Endodermal cell (in vitro differentiated cells): ENCODE measurements around the gene MIEF1. TPM values are rescaled to one million over a fixed set of nuclear protein-coding genes. Genes with fewer than 3 reads are reported as not detected.

ENCODE experiments used
- DNase-seq: peaks from one replicate; pipeline ENCODE4 v3.0.0-alpha.2; 2017
- H3K27ac ChIP-seq: 2 replicates; pipeline ENCODE4 v1.5.1; 2013; ENCODE audit warnings: mild to moderate bottlenecking, low read depth, low read length, moderate library complexity
- H3K27me3 ChIP-seq: 2 replicates; pipeline ENCODE4 v1.6.1; 2013; ENCODE audit warnings: mild to moderate bottlenecking, low read length, moderate library complexity; ENCODE audit not compliant: insufficient read depth, control insufficient read depth, poor library complexity, severe bottlenecking
- H3K36me3 ChIP-seq: 2 replicates; pipeline ENCODE4 v1.7.0; 2013; ENCODE audit warnings: mild to moderate bottlenecking, low read length, moderate library complexity; ENCODE audit not compliant: control insufficient read depth, insufficient read depth
- H3K4me1 ChIP-seq: one replicate; pipeline ENCODE4 v1.7.0; 2013; ENCODE audit warnings: low read length; ENCODE audit not compliant: control insufficient read depth, insufficient read depth
- H3K4me3 ChIP-seq: 2 replicates; pipeline ENCODE4 v1.5.1; 2013; ENCODE audit warnings: mild to moderate bottlenecking, low read length, moderate library complexity
- H3K9ac ChIP-seq: 2 replicates; pipeline ENCODE4 v1.6.1; 2013; ENCODE audit warnings: mild to moderate bottlenecking, low read length, moderate library complexity; ENCODE audit not compliant: poor library complexity, severe bottlenecking; ENCODE audit errors: extremely low read depth
- H3K9me3 ChIP-seq: 2 replicates; pipeline ENCODE4 v1.6.1; 2013; ENCODE audit warnings: mild to moderate bottlenecking, low read length, moderate library complexity; ENCODE audit not compliant: control insufficient read depth
- H3K27ac Mint-ChIP-seq: 2 replicates; pipeline ENCODE4 v1.8.0; 2020; ENCODE audit warnings: mixed read lengths
- H3K27me3 Mint-ChIP-seq: 2 replicates; pipeline ENCODE4 v1.8.0; 2021; ENCODE audit warnings: mild to moderate bottlenecking, mixed read lengths; ENCODE audit not compliant: insufficient read depth
- H3K36me3 Mint-ChIP-seq: 2 replicates; pipeline ENCODE4 v1.8.0; 2020; ENCODE audit warnings: low read depth, mixed read lengths
- H3K4me1 Mint-ChIP-seq: 2 replicates; pipeline ENCODE4 v1.8.0; 2020; ENCODE audit warnings: mixed read lengths
- H3K4me3 Mint-ChIP-seq: 2 replicates; pipeline ENCODE4 v1.8.0; 2020; ENCODE audit warnings: mild to moderate bottlenecking, moderate library complexity, mixed read lengths
- H3K9me3 Mint-ChIP-seq: 2 replicates; pipeline ENCODE4 v1.8.0; 2020; ENCODE audit warnings: mild to moderate bottlenecking, mixed read lengths
- WGBS, 2 experiments: methylation state at CpG; one replicate each; pipeline versions ENCODE4 v1.1.5 to v1.1.7; 2013; ENCODE audit warnings: missing lambda C conversion rate in 2 of 2, mixed read lengths in 1 of 2; ENCODE audit not compliant: insufficient coverage in 1 of 2, insufficient read length in 1 of 2; 5-methylcytosine and 5-hydroxymethylcytosine counted together
- total RNA-seq, 2 donors: library from RNA; stranded (reverse); fragmentation: NEBNext Ultra II Directional in 1 of 2; extraction: Animal tissue kit (Norgen Biotek cat#: 25700) in 1 of 2; gene quantifications; 2 replicates in 1 of 2; 3 replicates in 1 of 2; pipeline ENCODE4 v1.2.1, GENCODE V29; 2021
- TF ChIP-seq, protein P1 (sequence below): fragments of 200-600 bp; sonication (generic); conservative IDR thresholded peaks from 2 replicates; pipeline ENCODE4 v1.5.0; 2021; ENCODE audit warnings: antibody characterized with exemption, mild to moderate bottlenecking

Gene MIEF1
- total RNA-seq, 2 donors from 2014 or later = 36.0 to 43.3 TPM

DNA sequence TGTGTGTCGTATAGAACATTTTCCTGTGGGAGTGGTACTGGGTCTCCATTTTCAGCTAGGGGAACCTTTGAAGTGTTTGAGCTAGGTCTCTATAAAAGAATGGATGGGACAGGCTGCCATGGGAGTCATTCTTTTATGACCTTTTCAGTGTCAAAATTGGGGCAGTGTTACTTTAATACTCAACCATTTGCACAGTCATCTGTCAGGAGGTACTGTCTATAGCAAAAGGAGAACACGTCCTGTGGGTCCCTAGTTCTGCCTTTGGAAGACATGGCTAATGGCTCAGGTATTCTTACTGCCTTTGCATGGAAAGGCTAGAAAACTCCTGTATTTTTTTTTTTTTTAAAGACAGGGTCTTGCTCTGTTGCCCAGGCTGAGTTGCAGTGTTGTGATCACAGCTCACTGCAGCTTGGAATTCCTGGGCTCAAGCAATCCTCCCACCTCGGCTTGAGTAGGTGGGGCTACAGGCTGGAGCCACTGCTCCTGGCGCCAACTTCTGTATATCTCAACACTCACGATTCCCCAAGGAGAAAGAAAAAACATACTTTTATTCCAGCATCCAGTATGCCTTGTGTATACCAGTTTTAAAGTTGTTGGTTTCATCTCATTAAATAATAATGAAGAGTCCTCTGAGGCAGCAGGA is 16.2 kb downstream of the MIEF1 start:
- H3K36me3 Mint-ChIP-seq = peaks cover 62% of the 10 kb centered on the region
- H3K27me3 Mint-ChIP-seq = peaks cover 5% of the 10 kb centered on the region
- no peak overlapping the region for H3K9ac ChIP-seq
- H3K4me1 ChIP-seq = no peaks in the 10 kb centered on the region
- H3K9me3 ChIP-seq = no peaks in the 10 kb centered on the region
- H3K4me3 Mint-ChIP-seq = peak overlapping the region; percentile 95
- H3K27ac ChIP-seq = no peak overlapping the region
- TF ChIP-seq, protein P1, sequence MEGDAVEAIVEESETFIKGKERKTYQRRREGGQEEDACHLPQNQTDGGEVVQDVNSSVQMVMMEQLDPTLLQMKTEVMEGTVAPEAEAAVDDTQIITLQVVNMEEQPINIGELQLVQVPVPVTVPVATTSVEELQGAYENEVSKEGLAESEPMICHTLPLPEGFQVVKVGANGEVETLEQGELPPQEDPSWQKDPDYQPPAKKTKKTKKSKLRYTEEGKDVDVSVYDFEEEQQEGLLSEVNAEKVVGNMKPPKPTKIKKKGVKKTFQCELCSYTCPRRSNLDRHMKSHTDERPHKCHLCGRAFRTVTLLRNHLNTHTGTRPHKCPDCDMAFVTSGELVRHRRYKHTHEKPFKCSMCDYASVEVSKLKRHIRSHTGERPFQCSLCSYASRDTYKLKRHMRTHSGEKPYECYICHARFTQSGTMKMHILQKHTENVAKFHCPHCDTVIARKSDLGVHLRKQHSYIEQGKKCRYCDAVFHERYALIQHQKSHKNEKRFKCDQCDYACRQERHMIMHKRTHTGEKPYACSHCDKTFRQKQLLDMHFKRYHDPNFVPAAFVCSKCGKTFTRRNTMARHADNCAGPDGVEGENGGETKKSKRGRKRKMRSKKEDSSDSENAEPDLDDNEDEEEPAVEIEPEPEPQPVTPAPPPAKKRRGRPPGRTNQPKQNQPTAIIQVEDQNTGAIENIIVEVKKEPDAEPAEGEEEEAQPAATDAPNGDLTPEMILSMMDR = no peak
- DNase-seq = no peak
- H3K4me1 Mint-ChIP-seq = peaks cover 21% of the 10 kb centered on the region
- no peaks in the 10 kb centered on the region for H3K9me3 Mint-ChIP-seq
- H3K27ac Mint-ChIP-seq = peak overlapping the region; percentile 100
- no peaks in the 10 kb centered on the region for H3K27me3 ChIP-seq
- peak overlapping the region; percentile 97 for H3K4me3 ChIP-seq
- WGBS, 2 experiments = 79 to 90% methylated on average over 2 to 5 of the region's 5 CpGs
- peaks cover 71% of the 10 kb centered on the region for H3K36me3 ChIP-seq

DNA sequence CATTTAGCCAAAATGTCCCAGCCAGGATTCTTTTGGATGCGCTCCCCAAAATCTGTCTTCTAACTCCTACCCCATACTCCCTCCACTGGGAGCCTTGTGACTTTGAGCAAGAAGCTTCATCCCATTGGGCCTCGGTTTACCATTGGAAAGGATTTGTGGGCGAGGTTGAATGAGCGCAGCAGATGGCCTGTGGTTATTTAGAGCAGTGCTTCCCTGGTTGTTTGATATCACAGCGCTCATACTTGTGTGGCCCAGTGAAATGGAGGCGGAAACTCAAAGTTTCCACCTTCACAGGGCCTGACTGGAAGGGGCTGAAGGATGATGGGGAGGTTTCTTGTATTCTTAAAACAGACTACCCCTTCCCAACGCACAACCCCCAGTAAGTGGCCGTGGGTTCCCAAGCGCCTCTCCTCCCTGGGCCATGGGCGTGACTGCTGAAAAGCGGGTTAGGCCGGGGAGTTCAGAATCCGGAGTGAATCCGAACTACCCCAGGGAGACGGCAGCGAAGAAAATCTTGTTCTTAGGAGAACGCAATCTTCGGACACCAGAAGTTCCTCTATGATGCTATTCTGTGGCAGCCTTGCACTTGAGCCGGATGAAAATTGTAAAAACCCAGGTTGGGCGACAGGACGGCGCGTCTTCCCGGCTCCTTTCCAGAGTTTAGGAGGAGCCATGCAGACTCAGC is 17.0 kb downstream of the MIEF1 start:
- Histone ChIP-seq H3K27ac (peak overlapping the region; percentile 92), H3K4me1 (no peaks in the 10 kb centered on the region), H3K36me3 (peaks cover 68% of the 10 kb centered on the region), H3K9me3 (no peaks in the 10 kb centered on the region), H3K9ac (peak overlapping the region; percentile 99), H3K27me3 (no peaks in the 10 kb centered on the region), H3K4me3 (peak overlapping the region; percentile 97)
- Mint-ChIP-seq H3K4me3 (peak overlapping the region; percentile 95), H3K27ac (peak overlapping the region; percentile 100), H3K27me3 (peaks cover 5% of the 10 kb centered on the region), H3K4me1 (peaks cover 23% of the 10 kb centered on the region), H3K9me3 (no peaks in the 10 kb centered on the region), H3K36me3 (peaks cover 59% of the 10 kb centered on the region)
- no peak for DNase-seq
- WGBS, 2 experiments = 14 to 15% methylated on average over 20 to 24 of the region's 24 CpGs
- TF ChIP-seq, protein P1 = no peak

DNA sequence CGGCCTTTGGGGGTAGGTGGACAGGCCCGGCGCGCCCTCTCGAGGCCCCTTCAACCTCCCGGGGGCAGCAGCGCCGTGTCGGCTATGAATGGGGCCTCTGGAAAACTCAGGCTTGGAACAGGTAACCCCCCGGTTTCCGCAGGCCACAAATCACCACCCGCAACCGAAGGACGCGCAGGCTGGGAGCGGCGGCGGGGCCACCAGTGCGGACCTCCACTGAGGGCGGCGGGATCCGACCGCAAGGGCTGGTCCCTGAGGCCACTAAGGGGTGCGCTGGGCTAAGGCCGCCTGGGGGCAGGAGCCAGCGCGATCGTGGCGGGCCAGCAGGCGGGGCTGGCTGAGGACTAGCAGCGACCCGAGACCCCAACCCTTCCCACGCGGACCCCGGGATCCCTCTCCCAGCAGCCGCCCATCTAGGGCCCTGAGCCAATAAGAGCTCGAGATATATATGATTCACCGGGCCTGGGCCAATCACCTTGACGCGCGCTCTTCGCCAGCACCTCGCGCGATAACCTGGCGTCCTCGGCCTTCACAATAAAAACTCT is 17.7 kb downstream of the MIEF1 start:
- H3K36me3 ChIP-seq = peaks cover 67% of the 10 kb centered on the region
- TF ChIP-seq, protein P1 = peak; percentile 59
- no peaks in the 10 kb centered on the region for H3K9me3 Mint-ChIP-seq
- no peaks in the 10 kb centered on the region for H3K4me1 ChIP-seq
- H3K9ac ChIP-seq = peak overlapping the region; percentile 99
- peak overlapping the region; percentile 97 for H3K27ac ChIP-seq
- H3K4me3 Mint-ChIP-seq = peak overlapping the region; percentile 95
- H3K36me3 Mint-ChIP-seq = peaks cover 59% of the 10 kb centered on the region
- peak; percentile 99 for DNase-seq
- no peaks in the 10 kb centered on the region for H3K9me3 ChIP-seq
- H3K27me3 Mint-ChIP-seq = peaks cover 3% of the 10 kb centered on the region
- peaks cover 23% of the 10 kb centered on the region for H3K4me1 Mint-ChIP-seq
- WGBS, 2 experiments = 0% methylated on average over 15 to 47 of the region's 47 CpGs
- H3K27ac Mint-ChIP-seq = peak overlapping the region; percentile 100
- H3K27me3 ChIP-seq = no peaks in the 10 kb centered on the region
- peak overlapping the region; percentile 97 for H3K4me3 ChIP-seq
